ENCODE results near the gene ROBO4.

- no peak for TF ChIP-seq CTCF (IDR thresholded peaks at IDR 0.05; ENCODE audit: low read depth, low read length)
- TF ChIP-seq EZH2phosphoT487 (IDR thresholded peaks at IDR 0.05; ENCODE audit: low read depth): no peak
Measured at GRCh38 chr11:124944565-124944964, 46.9 kb upstream of the ROBO4 start.
